Kidney epithelial cell (primary cell): Measurements from ENCODE around the gene RIN3. TPM values are rescaled to one million over a fixed set of nuclear protein-coding genes. Genes with fewer than 3 reads are reported as not detected.

Experiments used
- DNase-seq: peaks from one replicate; pipeline ENCODE4 v3.0.0-alpha.2; 2010; ENCODE audit warnings: low read depth
- H3K27me3 ChIP-seq: 2 replicates; pipeline ENCODE4 v1.6.0; 2011; ENCODE audit warnings: low read length; ENCODE audit not compliant: control insufficient read depth, insufficient read depth
- H3K36me3 ChIP-seq: 2 replicates; pipeline ENCODE4 v1.5.1; 2011; ENCODE audit warnings: low read length; ENCODE audit not compliant: control insufficient read depth, insufficient read depth
- H3K4me3 ChIP-seq: 2 replicates; pipeline ENCODE4 v1.5.1; 2011; ENCODE audit warnings: low read depth, mild to moderate bottlenecking, control low read depth, low read length
- total RNA-seq: library from RNA; depleted of rRNA; stranded (reverse); fragments of >200 nt; gene quantifications from 2 replicates; pipeline ENCODE4 v1.2.3, GENCODE V29; 2015
- TF ChIP-seq, protein P1 (sequence below): IDR thresholded peaks from 2 replicates; pipeline ENCODE4 v1.5.1; 2011; ENCODE audit warnings: mild to moderate bottlenecking, moderate library complexity, low read length, control low read depth, inconsistent platforms; ENCODE audit not compliant: insufficient read depth, poor library complexity, severe bottlenecking

The RIN3 gene
- total RNA-seq, 1 donor from 2014 or later: 6.0 TPM

GRCh38 chr14:92716131-92716530 is 202.6 kb downstream of the RIN3 start:
- H3K36me3 ChIP-seq: no peaks in the 10 kb centered on the region
- no peak overlapping the region for H3K4me3 ChIP-seq
- no peaks in the 10 kb centered on the region for H3K27me3 ChIP-seq
- DNase-seq: no peak
- TF ChIP-seq, protein P1, sequence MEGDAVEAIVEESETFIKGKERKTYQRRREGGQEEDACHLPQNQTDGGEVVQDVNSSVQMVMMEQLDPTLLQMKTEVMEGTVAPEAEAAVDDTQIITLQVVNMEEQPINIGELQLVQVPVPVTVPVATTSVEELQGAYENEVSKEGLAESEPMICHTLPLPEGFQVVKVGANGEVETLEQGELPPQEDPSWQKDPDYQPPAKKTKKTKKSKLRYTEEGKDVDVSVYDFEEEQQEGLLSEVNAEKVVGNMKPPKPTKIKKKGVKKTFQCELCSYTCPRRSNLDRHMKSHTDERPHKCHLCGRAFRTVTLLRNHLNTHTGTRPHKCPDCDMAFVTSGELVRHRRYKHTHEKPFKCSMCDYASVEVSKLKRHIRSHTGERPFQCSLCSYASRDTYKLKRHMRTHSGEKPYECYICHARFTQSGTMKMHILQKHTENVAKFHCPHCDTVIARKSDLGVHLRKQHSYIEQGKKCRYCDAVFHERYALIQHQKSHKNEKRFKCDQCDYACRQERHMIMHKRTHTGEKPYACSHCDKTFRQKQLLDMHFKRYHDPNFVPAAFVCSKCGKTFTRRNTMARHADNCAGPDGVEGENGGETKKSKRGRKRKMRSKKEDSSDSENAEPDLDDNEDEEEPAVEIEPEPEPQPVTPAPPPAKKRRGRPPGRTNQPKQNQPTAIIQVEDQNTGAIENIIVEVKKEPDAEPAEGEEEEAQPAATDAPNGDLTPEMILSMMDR: no peak

DNA sequence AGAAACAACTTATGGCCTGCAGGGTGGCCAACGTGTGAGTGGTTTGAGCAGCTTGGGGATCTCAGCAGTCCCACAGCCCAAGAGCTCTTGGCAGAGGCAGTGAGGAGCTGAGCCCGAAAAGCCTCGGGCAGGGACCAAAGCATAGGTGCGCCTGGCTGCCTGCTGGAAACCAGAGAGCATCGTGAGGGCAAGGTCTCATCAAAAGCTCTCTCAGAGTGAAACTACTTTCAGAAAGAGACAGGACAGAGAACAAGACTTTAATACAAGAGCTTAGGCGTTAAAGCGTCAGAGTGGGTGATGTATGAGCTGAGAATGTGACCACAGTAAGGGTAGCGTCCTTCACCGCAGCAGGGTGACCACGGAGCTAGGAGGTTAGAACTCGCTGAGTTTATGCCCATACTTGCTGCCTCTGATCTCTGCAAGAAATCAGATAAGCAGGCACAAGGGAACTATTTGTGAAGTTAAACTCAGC is 204.0 kb downstream of the RIN3 start:
- H3K36me3 ChIP-seq: no peaks in the 10 kb centered on the region
- no peak for DNase-seq
- TF ChIP-seq, protein P1: no peak
- H3K4me3 ChIP-seq: no peak overlapping the region
- H3K27me3 ChIP-seq: no peaks in the 10 kb centered on the region

- TF ChIP-seq, protein P1: no peak
- Histone ChIP-seq H3K27me3 (no peaks in the 10 kb centered on the region), H3K36me3 (no peaks in the 10 kb centered on the region), H3K4me3 (no peak overlapping the region)
- no peak for DNase-seq
These were observed 205.1 kb downstream of the RIN3 start for GRCh38 chr14:92718664-92719063.

- Histone ChIP-seq H3K27me3 (no peaks in the 10 kb centered on the region), H3K36me3 (no peaks in the 10 kb centered on the region), H3K4me3 (no peak overlapping the region)
- no peak for DNase-seq
- TF ChIP-seq, protein P1: no peak
These were observed 205.8 kb downstream of the RIN3 start for GRCh38 chr14:92719421-92719820.

- no peaks in the 10 kb centered on the region for H3K27me3 ChIP-seq
- no peaks in the 10 kb centered on the region for H3K36me3 ChIP-seq
- no peak for DNase-seq
- TF ChIP-seq, protein P1: no peak
- H3K4me3 ChIP-seq: no peak overlapping the region
These were observed 206.3 kb downstream of the RIN3 start for GRCh38 chr14:92719890-92720323.
